Astrocyte (in vitro differentiated cells and primary cell): ENCODE measurements around the gene PRCD.

Source experiments
- CTCF ChIP-seq: IDR thresholded peaks from 2 replicates; pipeline ENCODE4 v1.5.1; 2011; ENCODE audit warnings: low read depth, mild to moderate bottlenecking, inconsistent platforms, low read length, moderate library complexity; ENCODE audit not compliant: insufficient read depth
- EZH2 ChIP-seq: IDR thresholded peaks from 2 replicates; pipeline ENCODE4 v1.6.1; 2012; ENCODE audit warnings: mild to moderate bottlenecking, low read length, inconsistent platforms; ENCODE audit not compliant: insufficient read depth

- no peak for TF ChIP-seq CTCF
- TF ChIP-seq EZH2: no peak
Observed at GRCh38 chr17:76566613-76566943, 26.7 kb downstream of the PRCD start.
